GM12878 (cell line): Measurements from ENCODE around the gene TKFC. TPM values are rescaled to one million over a fixed set of nuclear protein-coding genes. Genes with fewer than 3 reads are reported as not detected.

ENCODE experiments used
- ATF7 ChIP-seq: fragments of 450-650 bp; IDR thresholded peaks from 2 replicates; pipeline ENCODE4 v1.6.1; 2016; ENCODE audit warnings: low read depth, mild to moderate bottlenecking
- EGR1 ChIP-seq, 2 experiments: IDR thresholded peaks; 1 replicate in 1 of 2; 2 replicates in 1 of 2; pipeline ENCODE4 v1.6.1; 2011 to 2012; ENCODE audit warnings: low read depth in 2 of 2, low read length in 2 of 2, borderline replicate concordance in 1 of 2, mild to moderate bottlenecking in 1 of 2, moderate library complexity in 1 of 2
- ETV6 ChIP-seq, 2 experiments: fragments of 450-650 bp in 1 of 2; IDR thresholded peaks in 1 of 2; conservative IDR thresholded peaks in 1 of 2; 2 replicates each; pipeline ENCODE4 v1.6.1; 2014; ENCODE audit warnings: antibody characterized with exemption in 1 of 2, borderline replicate concordance in 1 of 2, low read depth in 1 of 2, mild to moderate bottlenecking in 1 of 2, moderate library complexity in 1 of 2
- FOXM1 ChIP-seq: IDR thresholded peaks from 2 replicates; pipeline ENCODE4 v1.6.1; 2012; ENCODE audit warnings: low read depth, mild to moderate bottlenecking, inconsistent platforms, low read length, moderate library complexity
- KAT2A ChIP-seq: conservative IDR thresholded peaks from 2 replicates; pipeline ENCODE4 v1.6.1; 2011; ENCODE audit warnings: low read depth, low read length; ENCODE audit not compliant: control insufficient read depth
- LARP7 ChIP-seq: fragments of 450-650 bp; IDR thresholded peaks from 2 replicates; pipeline ENCODE4 v1.6.1; 2017; ENCODE audit warnings: mild to moderate bottlenecking
- MXI1 ChIP-seq: fragments of 150-350 bp; IDR thresholded peaks from 2 replicates; pipeline ENCODE4 v1.6.1; 2011; ENCODE audit warnings: low read depth, mild to moderate bottlenecking, inconsistent platforms, low read length, improper control_type of control experiment
- NFXL1 ChIP-seq: fragments of 450-650 bp; IDR thresholded peaks from 2 replicates; pipeline ENCODE4 v1.6.1; 2017; ENCODE audit warnings: antibody characterized with exemption, mild to moderate bottlenecking, borderline replicate concordance
- PAX5 ChIP-seq: IDR thresholded peaks from 2 replicates; pipeline ENCODE4 v1.6.1; 2011; ENCODE audit warnings: low read depth, low read length, borderline replicate concordance
- POLR2A ChIP-seq: IDR thresholded peaks from 2 replicates; pipeline ENCODE4 v1.6.1; 2011; ENCODE audit warnings: low read depth, mild to moderate bottlenecking, low read length
- POLR2AphosphoS5 ChIP-seq: IDR thresholded peaks from 2 replicates; pipeline ENCODE4 v1.6.1; 2011; ENCODE audit warnings: mild to moderate bottlenecking, low read length, inconsistent platforms
- RAD21 ChIP-seq: IDR thresholded peaks from 2 replicates; pipeline ENCODE4 v1.6.1; 2011; ENCODE audit warnings: mild to moderate bottlenecking, low read depth, low read length, moderate library complexity; ENCODE audit not compliant: insufficient read depth
- SMARCA5 ChIP-seq: fragments of 450-650 bp; IDR thresholded peaks from 2 replicates; pipeline ENCODE4 v1.6.1; 2017; ENCODE audit warnings: mild to moderate bottlenecking
- SUPT20H ChIP-seq: IDR thresholded peaks from 2 replicates; pipeline ENCODE4 v1.6.1; 2011; ENCODE audit warnings: low read depth, mild to moderate bottlenecking, low read length, moderate library complexity, borderline replicate concordance; ENCODE audit not compliant: control insufficient read depth
- TARDBP ChIP-seq: IDR thresholded peaks from 2 replicates; pipeline ENCODE4 v1.6.1; 2016; ENCODE audit warnings: borderline replicate concordance
- YY1 ChIP-seq: IDR thresholded peaks from 2 replicates; pipeline ENCODE4 v1.6.1; 2011; ENCODE audit warnings: low read depth, mild to moderate bottlenecking, low read length
- ZNF384 ChIP-seq: IDR thresholded peaks from 2 replicates; pipeline ENCODE4 v1.6.1; 2012; ENCODE audit warnings: low read depth, mild to moderate bottlenecking, low read length, improper control_type of control experiment, borderline replicate concordance
- ZSCAN29 ChIP-seq: fragments of 450-650 bp; IDR thresholded peaks from 2 replicates; pipeline ENCODE4 v1.6.1; 2017; ENCODE audit warnings: mild to moderate bottlenecking, moderate library complexity
- polyA plus RNA-seq, 11 experiments: library from polyadenylated mRNA; depleted of rRNA in 4 of 11; unstranded in 6 of 11; stranded (reverse) in 5 of 11; fragments of >200 nt; fragmentation: Nextera tagmentation in 4 of 11; fragmentation: Illumina TruSeq in 1 of 11; extraction: Ambion mirVana in 4 of 11; extraction: Trizol in 1 of 11; gene quantifications; 1 replicate in 1 of 11; 2 replicates in 10 of 11; pipeline versions ENCODE4 v1.2.1 to v1.2.3, GENCODE V29; 2011 to 2016; ENCODE audit warnings: inconsistent platforms in 2 of 11, missing spikeins in 2 of 11, low read depth in 1 of 11
- total RNA-seq, 4 experiments: library from RNA; depleted of rRNA in 3 of 4; stranded (reverse); fragments of >200 nt in 3 of 4; fragmentation: Illumina TruSeq in 1 of 4; extraction: Trizol in 1 of 4; gene quantifications; 2 replicates each; pipeline versions ENCODE4 v1.2.1 to v1.2.3, GENCODE V29; 2013 to 2021
- TF ChIP-seq, protein P1 (sequence below): fragments of 150-350 bp; IDR thresholded peaks from 2 replicates; pipeline ENCODE4 v1.6.1; 2014; ENCODE audit warnings: mild to moderate bottlenecking, low read depth, low read length
- TF ChIP-seq, protein P2 (sequence below): IDR thresholded peaks from 2 replicates; pipeline ENCODE4 v1.6.1; 2012; ENCODE audit warnings: low read depth, low read length, improper control_type of control experiment
- TF ChIP-seq, protein P3 (sequence below): fragments of 450-650 bp; IDR thresholded peaks from 2 replicates; pipeline ENCODE4 v1.6.1; 2017; ENCODE audit warnings: mild to moderate bottlenecking
- TF ChIP-seq, protein P4 (sequence below): fragments of 450-650 bp; IDR thresholded peaks from 2 replicates; pipeline ENCODE4 v1.6.1; 2017; ENCODE audit warnings: low read depth, mild to moderate bottlenecking, moderate library complexity
- TF ChIP-seq, protein P5 (sequence below): IDR thresholded peaks from 2 replicates; pipeline ENCODE4 v1.6.1; 2011; ENCODE audit warnings: borderline replicate concordance, low read depth, mild to moderate bottlenecking, moderate library complexity, low read length; ENCODE audit not compliant: insufficient read depth, poor library complexity, severe bottlenecking

Gene TKFC
- total and polyA plus RNA-seq, 10 of the 15 experiments (the other 5 are each of a cell fraction or from before 2014, with no cell fraction given), result 2.4 to 113 (median 59.0) TPM

DNA sequence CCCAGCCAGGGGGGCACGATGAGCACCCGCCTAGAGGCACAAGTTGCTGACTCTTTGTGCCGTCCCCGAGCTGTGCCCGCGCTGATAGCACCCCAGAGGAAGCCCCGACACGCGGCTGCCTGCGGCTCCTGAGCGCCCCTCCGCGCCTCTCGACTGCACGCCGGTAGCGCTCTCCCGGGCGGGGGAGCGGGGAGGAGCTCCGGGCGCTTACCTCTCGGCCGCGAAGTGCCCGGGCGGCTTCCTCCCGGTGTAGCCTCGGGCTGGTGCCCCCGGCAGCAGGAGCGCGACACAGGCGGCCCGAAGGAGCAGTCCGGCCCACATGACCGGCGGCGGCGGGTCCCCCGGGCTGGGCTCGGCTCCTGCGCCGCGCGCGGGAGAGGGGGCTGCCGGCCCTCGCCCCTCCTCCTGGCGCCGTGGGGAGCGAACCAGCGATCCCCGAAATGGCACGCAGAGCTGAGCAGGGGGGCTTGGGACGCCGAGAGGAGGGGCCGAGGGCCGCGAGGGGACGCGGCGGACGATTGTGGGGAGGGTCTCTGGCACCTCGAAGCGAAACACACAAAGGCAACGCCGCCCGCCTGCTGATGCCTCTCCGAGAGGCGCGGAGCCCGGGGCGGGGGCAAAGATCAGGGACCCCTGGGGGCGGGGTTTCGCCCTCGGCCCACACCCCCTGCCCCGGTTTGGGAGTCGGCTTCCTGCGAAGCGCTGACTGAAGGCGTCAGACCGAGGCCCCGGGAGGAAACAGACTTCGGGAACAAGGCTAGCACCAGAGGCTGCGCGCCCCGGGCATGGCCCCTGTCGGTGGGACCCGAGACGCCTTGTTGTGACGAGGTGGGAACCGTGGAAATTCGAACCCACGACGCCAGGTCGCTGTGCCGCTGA is 38.1 kb upstream of the TKFC start, which contains the start of gene VWCE (continued):
- TF ChIP-seq, protein P1, sequence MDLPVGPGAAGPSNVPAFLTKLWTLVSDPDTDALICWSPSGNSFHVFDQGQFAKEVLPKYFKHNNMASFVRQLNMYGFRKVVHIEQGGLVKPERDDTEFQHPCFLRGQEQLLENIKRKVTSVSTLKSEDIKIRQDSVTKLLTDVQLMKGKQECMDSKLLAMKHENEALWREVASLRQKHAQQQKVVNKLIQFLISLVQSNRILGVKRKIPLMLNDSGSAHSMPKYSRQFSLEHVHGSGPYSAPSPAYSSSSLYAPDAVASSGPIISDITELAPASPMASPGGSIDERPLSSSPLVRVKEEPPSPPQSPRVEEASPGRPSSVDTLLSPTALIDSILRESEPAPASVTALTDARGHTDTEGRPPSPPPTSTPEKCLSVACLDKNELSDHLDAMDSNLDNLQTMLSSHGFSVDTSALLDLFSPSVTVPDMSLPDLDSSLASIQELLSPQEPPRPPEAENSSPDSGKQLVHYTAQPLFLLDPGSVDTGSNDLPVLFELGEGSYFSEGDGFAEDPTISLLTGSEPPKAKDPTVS, result no peak
- TF ChIP-seq ATF7 (no peak), POLR2A (peak; percentile 68), MXI1 (no peak; the same call in 1 of the 2 replicates), KAT2A (no peak), ETV6 (conservative IDR thresholded peaks at IDR 0.05 in 1 of 2, IDR thresholded peaks at IDR 0.05 in 1 of 2; ENCODE audit: borderline replicate concordance in 1 of 2, low read depth in 1 of 2) (no peak), ZNF384 (no peak), SMARCA5 (peak; percentile 62; the same call in 1 of the 2 replicates), SUPT20H (no peak), EGR1 (IDR thresholded peaks at IDR 0.05; ENCODE audit: borderline replicate concordance in 1 of 2, low read depth in 2 of 2, low read length in 2 of 2) (peak in 1 of 2 experiments; percentile 49; a peak in 1 of 3 replicates), PAX5 (peak; percentile 25; the same call in 1 of the 2 replicates), NFXL1 (no peak), POLR2AphosphoS5 (peak; percentile 5; the same call in 1 of the 2 replicates), ZSCAN29 (no peak), YY1 (0 out of 2 replicates have a peak, but pooled peaks have one; percentile 15), FOXM1 (no peak), TARDBP (no peak), RAD21 (peak; percentile 52), LARP7 (peak; percentile 48; the same call in 1 of the 2 replicates)
- TF ChIP-seq, protein P2, sequence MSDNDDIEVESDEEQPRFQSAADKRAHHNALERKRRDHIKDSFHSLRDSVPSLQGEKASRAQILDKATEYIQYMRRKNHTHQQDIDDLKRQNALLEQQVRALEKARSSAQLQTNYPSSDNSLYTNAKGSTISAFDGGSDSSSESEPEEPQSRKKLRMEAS, result peak; percentile 6; the same call in 1 of the 2 replicates
- TF ChIP-seq, protein P3, sequence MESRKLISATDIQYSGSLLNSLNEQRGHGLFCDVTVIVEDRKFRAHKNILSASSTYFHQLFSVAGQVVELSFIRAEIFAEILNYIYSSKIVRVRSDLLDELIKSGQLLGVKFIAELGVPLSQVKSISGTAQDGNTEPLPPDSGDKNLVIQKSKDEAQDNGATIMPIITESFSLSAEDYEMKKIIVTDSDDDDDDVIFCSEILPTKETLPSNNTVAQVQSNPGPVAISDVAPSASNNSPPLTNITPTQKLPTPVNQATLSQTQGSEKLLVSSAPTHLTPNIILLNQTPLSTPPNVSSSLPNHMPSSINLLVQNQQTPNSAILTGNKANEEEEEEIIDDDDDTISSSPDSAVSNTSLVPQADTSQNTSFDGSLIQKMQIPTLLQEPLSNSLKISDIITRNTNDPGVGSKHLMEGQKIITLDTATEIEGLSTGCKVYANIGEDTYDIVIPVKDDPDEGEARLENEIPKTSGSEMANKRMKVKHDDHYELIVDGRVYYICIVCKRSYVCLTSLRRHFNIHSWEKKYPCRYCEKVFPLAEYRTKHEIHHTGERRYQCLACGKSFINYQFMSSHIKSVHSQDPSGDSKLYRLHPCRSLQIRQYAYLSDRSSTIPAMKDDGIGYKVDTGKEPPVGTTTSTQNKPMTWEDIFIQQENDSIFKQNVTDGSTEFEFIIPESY, result no peak
- TF ChIP-seq, protein P4, sequence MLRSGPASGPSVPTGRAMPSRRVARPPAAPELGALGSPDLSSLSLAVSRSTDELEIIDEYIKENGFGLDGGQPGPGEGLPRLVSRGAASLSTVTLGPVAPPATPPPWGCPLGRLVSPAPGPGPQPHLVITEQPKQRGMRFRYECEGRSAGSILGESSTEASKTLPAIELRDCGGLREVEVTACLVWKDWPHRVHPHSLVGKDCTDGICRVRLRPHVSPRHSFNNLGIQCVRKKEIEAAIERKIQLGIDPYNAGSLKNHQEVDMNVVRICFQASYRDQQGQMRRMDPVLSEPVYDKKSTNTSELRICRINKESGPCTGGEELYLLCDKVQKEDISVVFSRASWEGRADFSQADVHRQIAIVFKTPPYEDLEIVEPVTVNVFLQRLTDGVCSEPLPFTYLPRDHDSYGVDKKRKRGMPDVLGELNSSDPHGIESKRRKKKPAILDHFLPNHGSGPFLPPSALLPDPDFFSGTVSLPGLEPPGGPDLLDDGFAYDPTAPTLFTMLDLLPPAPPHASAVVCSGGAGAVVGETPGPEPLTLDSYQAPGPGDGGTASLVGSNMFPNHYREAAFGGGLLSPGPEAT, result 0 out of 2 replicates have a peak, but pooled peaks have one; percentile 6
- TF ChIP-seq, protein P5, sequence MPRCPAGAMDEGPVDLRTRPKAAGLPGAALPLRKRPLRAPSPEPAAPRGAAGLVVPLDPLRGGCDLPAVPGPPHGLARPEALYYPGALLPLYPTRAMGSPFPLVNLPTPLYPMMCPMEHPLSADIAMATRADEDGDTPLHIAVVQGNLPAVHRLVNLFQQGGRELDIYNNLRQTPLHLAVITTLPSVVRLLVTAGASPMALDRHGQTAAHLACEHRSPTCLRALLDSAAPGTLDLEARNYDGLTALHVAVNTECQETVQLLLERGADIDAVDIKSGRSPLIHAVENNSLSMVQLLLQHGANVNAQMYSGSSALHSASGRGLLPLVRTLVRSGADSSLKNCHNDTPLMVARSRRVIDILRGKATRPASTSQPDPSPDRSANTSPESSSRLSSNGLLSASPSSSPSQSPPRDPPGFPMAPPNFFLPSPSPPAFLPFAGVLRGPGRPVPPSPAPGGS, result peak; percentile 26
